Astrocyte (in vitro differentiated cells and primary cell): ENCODE measurements around the gene SDHAF3. TPM values are rescaled to one million over a fixed set of nuclear protein-coding genes. Genes with fewer than 3 reads are reported as not detected.

Source experiments
- DNase-seq: peaks from one replicate; pipeline ENCODE4 v3.0.0-alpha.2; 2010; ENCODE audit warnings: low read depth
- FAIRE-seq: peaks from 2 replicates; lab custom pipeline; 2011; peaks lifted over from hg19 to GRCh38; lab: Jason Lieb, UNC
- H2AFZ ChIP-seq: 2 replicates; pipeline ENCODE4 v1.6.0; 2012; ENCODE audit warnings: low read depth, low read length, inconsistent platforms
- H3K27ac ChIP-seq: 2 replicates; pipeline ENCODE4 v1.5.1; 2011; ENCODE audit warnings: low read depth, low read length, inconsistent platforms
- H3K27me3 ChIP-seq: 2 replicates; pipeline ENCODE4 v1.6.0; 2011; ENCODE audit warnings: low read length, inconsistent platforms; ENCODE audit not compliant: insufficient read depth
- H3K36me3 ChIP-seq: 2 replicates; pipeline ENCODE4 v1.5.1; 2011; ENCODE audit warnings: low read length, inconsistent platforms; ENCODE audit not compliant: insufficient read depth
- H3K4me1 ChIP-seq: 2 replicates; pipeline ENCODE4 v1.5.1; 2011; ENCODE audit warnings: low read length, inconsistent platforms; ENCODE audit not compliant: insufficient read depth
- H3K4me2 ChIP-seq: 2 replicates; pipeline ENCODE4 v1.6.0; 2012; ENCODE audit warnings: low read length, inconsistent platforms
- H3K4me3 ChIP-seq: 2 replicates; pipeline ENCODE4 v1.5.1; 2011; ENCODE audit warnings: low read depth, mild to moderate bottlenecking, low read length, inconsistent platforms; ENCODE audit not compliant: insufficient read depth
- H3K79me2 ChIP-seq: 2 replicates; pipeline ENCODE4 v1.6.0; 2012; ENCODE audit warnings: mild to moderate bottlenecking, low read length, inconsistent platforms; ENCODE audit not compliant: insufficient read depth
- H3K9ac ChIP-seq: 2 replicates; pipeline ENCODE4 v1.6.0; 2012; ENCODE audit warnings: mild to moderate bottlenecking, low read length, inconsistent platforms
- H3K9me3 ChIP-seq: 2 replicates; pipeline ENCODE4 v1.5.1; 2012; ENCODE audit warnings: low read depth, mild to moderate bottlenecking, low read length, inconsistent platforms; ENCODE audit not compliant: insufficient read depth
- H4K20me1 ChIP-seq: 2 replicates; pipeline ENCODE4 v1.6.0; 2012; ENCODE audit warnings: low read length, inconsistent platforms; ENCODE audit not compliant: insufficient read depth
- H3K27ac Mint-ChIP-seq: one replicate; pipeline ENCODE4 v1.8.0; 2021; ENCODE audit warnings: mild to moderate bottlenecking, mixed read lengths; ENCODE audit not compliant: unreplicated experiment
- H3K27me3 Mint-ChIP-seq: one replicate; pipeline ENCODE4 v1.8.0; 2021; ENCODE audit warnings: low read depth, mixed read lengths; ENCODE audit not compliant: unreplicated experiment
- H3K36me3 Mint-ChIP-seq: one replicate; pipeline ENCODE4 v1.8.0; 2021; ENCODE audit warnings: low read depth, mixed read lengths; ENCODE audit not compliant: unreplicated experiment
- H3K4me1 Mint-ChIP-seq: one replicate; pipeline ENCODE4 v1.8.0; 2021; ENCODE audit warnings: low read depth, mixed read lengths; ENCODE audit not compliant: unreplicated experiment
- H3K4me3 Mint-ChIP-seq: one replicate; pipeline ENCODE4 v1.8.0; 2021; ENCODE audit warnings: mild to moderate bottlenecking, moderate library complexity, mixed read lengths; ENCODE audit not compliant: unreplicated experiment
- H3K9me3 Mint-ChIP-seq: one replicate; pipeline ENCODE4 v1.8.0; 2021; ENCODE audit warnings: mild to moderate bottlenecking, mixed read lengths; ENCODE audit not compliant: unreplicated experiment
- CTCF ChIP-seq: IDR thresholded peaks from 2 replicates; pipeline ENCODE4 v1.5.1; 2011; ENCODE audit warnings: low read depth, mild to moderate bottlenecking, inconsistent platforms, low read length, moderate library complexity; ENCODE audit not compliant: insufficient read depth
- EZH2 ChIP-seq: IDR thresholded peaks from 2 replicates; pipeline ENCODE4 v1.6.1; 2012; ENCODE audit warnings: mild to moderate bottlenecking, low read length, inconsistent platforms; ENCODE audit not compliant: insufficient read depth
- total RNA-seq: library from RNA; stranded (reverse); gene quantifications from 2 replicates; pipeline ENCODE4 v1.2.1, GENCODE V29; 2021

SDHAF3 gene
- total RNA-seq, 1 donor from 2014 or later: 10.8 TPM

- no peak overlapping the region for H3K4me3 ChIP-seq
- DNase-seq (no peak), FAIRE-seq (no peak)
- Mint-ChIP-seq H3K36me3 (peaks cover 3% of the 10 kb centered on the region), H3K27ac (no peak overlapping the region), H3K4me1 (no peaks in the 10 kb centered on the region), H3K27me3 (no peaks in the 10 kb centered on the region), H3K4me3 (no peak overlapping the region), H3K9me3 (no peaks in the 10 kb centered on the region)
- H3K9ac ChIP-seq: no peak overlapping the region
- H3K27me3 ChIP-seq: no peaks in the 10 kb centered on the region
- no peaks in the 10 kb centered on the region for H3K9me3 ChIP-seq
- peaks cover 8% of the 10 kb centered on the region for H3K79me2 ChIP-seq
- no peaks in the 10 kb centered on the region for H3K36me3 ChIP-seq
- TF ChIP-seq EZH2: no peak
- no peak overlapping the region for H3K27ac ChIP-seq
- no peak overlapping the region for H2AFZ ChIP-seq
- no peaks in the 10 kb centered on the region for H3K4me1 ChIP-seq
- H4K20me1 ChIP-seq: no peaks in the 10 kb centered on the region
- no peak overlapping the region for H3K4me2 ChIP-seq
These were observed 15.7 kb downstream of the SDHAF3 start for GRCh38 chr7:97133159-97133558.

- no peak overlapping the region for H3K4me3 ChIP-seq
These were observed 21.3 kb downstream of the SDHAF3 start for GRCh38 chr7:97138830-97139229.

GRCh38 chr7:97145068-97145467 lies 27.6 kb downstream of the SDHAF3 start:
- Histone ChIP-seq H2AFZ (no peak overlapping the region), H3K4me1 (no peaks in the 10 kb centered on the region), H3K9me3 (no peaks in the 10 kb centered on the region), H3K27ac (no peak overlapping the region), H3K27me3 (no peaks in the 10 kb centered on the region), H3K4me2 (no peak overlapping the region), H3K4me3 (no peak overlapping the region), H3K79me2 (no peaks in the 10 kb centered on the region), H3K9ac (no peak overlapping the region), H3K36me3 (no peaks in the 10 kb centered on the region), H4K20me1 (no peaks in the 10 kb centered on the region)
- TF ChIP-seq CTCF: peak; percentile 25
- TF ChIP-seq EZH2: no peak
- H3K9me3 Mint-ChIP-seq: peaks cover 11% of the 10 kb centered on the region
- H3K36me3 Mint-ChIP-seq: peaks cover 10% of the 10 kb centered on the region
- H3K4me1 Mint-ChIP-seq: no peaks in the 10 kb centered on the region
- H3K27ac Mint-ChIP-seq: no peak overlapping the region
- no peak overlapping the region for H3K4me3 Mint-ChIP-seq
- FAIRE-seq (peak; percentile 71), DNase-seq (peak; percentile 18)
- no peaks in the 10 kb centered on the region for H3K27me3 Mint-ChIP-seq

More at GRCh38 chr7:97138830-97139229, 21.3 kb downstream of the SDHAF3 start:
- H3K27ac ChIP-seq: no peak overlapping the region
- peaks cover 5% of the 10 kb centered on the region for H3K9me3 ChIP-seq
- Mint-ChIP-seq H3K9me3 (peaks cover 11% of the 10 kb centered on the region), H3K4me1 (no peaks in the 10 kb centered on the region), H3K4me3 (no peak overlapping the region), H3K36me3 (peaks cover 12% of the 10 kb centered on the region), H3K27ac (no peak overlapping the region), H3K27me3 (no peaks in the 10 kb centered on the region)
- H3K27me3 ChIP-seq: no peaks in the 10 kb centered on the region
- no peak for TF ChIP-seq CTCF
- TF ChIP-seq EZH2: no peak
- DNase-seq (no peak), FAIRE-seq (no peak)
- H3K4me1 ChIP-seq: no peaks in the 10 kb centered on the region
- H3K4me2 ChIP-seq: no peak overlapping the region
- no peak overlapping the region for H3K9ac ChIP-seq
- H3K79me2 ChIP-seq: no peaks in the 10 kb centered on the region
- no peak overlapping the region for H2AFZ ChIP-seq
- no peaks in the 10 kb centered on the region for H3K36me3 ChIP-seq
- no peaks in the 10 kb centered on the region for H4K20me1 ChIP-seq
